AG04450 (cell line): ENCODE measurements around the gene MRPL27. TPM values are rescaled to one million over a fixed set of nuclear protein-coding genes. Genes with fewer than 3 reads are reported as not detected.

ENCODE experiments used
- CTCF ChIA-PET: fragments of 300-600, 350-600 bp; formaldehyde crosslinking; extraction: SDS; loops from one replicate; lab custom pipeline; 2022; ENCODE audit warnings: antibody characterized with exemption, inconsistent platforms; lab: Charles Lee
- POLR2A ChIA-PET: fragments of 350-600 bp; formaldehyde crosslinking; extraction: SDS; loops from one replicate; lab custom pipeline; 2021; ENCODE audit warnings: antibody characterized with exemption, inconsistent platforms; lab: Yijun Ruan, JAX
- DNase-seq: peaks from one replicate; pipeline ENCODE4 v3.0.0-alpha.2; 2011; ENCODE audit warnings: low read depth, low spot score
- H3K27ac ChIP-seq: one replicate; pipeline ENCODE4 v1.5.1; 2012; ENCODE audit warnings: low read depth, low read length, control low read depth
- H3K27me3 ChIP-seq: one replicate; pipeline ENCODE4 v1.6.0; 2012; ENCODE audit warnings: low read length; ENCODE audit not compliant: control insufficient read depth, insufficient read depth
- H3K4me3 ChIP-seq: 2 replicates; pipeline ENCODE4 v1.5.1; 2011; ENCODE audit warnings: mild to moderate bottlenecking, low read depth, low read length, control low read depth
- H3K9me3 ChIP-seq: 2 replicates; pipeline ENCODE4 v1.5.1; 2012; ENCODE audit warnings: low read length; ENCODE audit not compliant: control insufficient read depth, insufficient read depth
- polyA plus RNA-seq: library from polyadenylated mRNA; depleted of rRNA; stranded (reverse); fragments of >200 nt; gene quantifications from 2 replicates; pipeline ENCODE4 v1.2.3, GENCODE V29; 2011
- TF ChIP-seq, protein P1 (sequence below): IDR thresholded peaks from 2 replicates; pipeline ENCODE4 v1.5.1; 2011; ENCODE audit warnings: low read depth, low read length, control low read depth, inconsistent platforms

The MRPL27 gene
- polyA plus RNA-seq, 1 experiment: 106 TPM

GRCh38 chr17:50359005-50359699 is 13.8 kb downstream of the MRPL27 start:
- Histone ChIP-seq H3K27ac (no peak overlapping the region), H3K9me3 (no peaks in the 10 kb centered on the region; the same call in 1 of the 2 replicates), H3K27me3 (no peaks in the 10 kb centered on the region), H3K4me3 (no peak overlapping the region)
- TF ChIP-seq, protein P1, sequence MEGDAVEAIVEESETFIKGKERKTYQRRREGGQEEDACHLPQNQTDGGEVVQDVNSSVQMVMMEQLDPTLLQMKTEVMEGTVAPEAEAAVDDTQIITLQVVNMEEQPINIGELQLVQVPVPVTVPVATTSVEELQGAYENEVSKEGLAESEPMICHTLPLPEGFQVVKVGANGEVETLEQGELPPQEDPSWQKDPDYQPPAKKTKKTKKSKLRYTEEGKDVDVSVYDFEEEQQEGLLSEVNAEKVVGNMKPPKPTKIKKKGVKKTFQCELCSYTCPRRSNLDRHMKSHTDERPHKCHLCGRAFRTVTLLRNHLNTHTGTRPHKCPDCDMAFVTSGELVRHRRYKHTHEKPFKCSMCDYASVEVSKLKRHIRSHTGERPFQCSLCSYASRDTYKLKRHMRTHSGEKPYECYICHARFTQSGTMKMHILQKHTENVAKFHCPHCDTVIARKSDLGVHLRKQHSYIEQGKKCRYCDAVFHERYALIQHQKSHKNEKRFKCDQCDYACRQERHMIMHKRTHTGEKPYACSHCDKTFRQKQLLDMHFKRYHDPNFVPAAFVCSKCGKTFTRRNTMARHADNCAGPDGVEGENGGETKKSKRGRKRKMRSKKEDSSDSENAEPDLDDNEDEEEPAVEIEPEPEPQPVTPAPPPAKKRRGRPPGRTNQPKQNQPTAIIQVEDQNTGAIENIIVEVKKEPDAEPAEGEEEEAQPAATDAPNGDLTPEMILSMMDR: no peak
- ChIA-PET POLR2A (interaction anchor here (0.7 to 1.1 kb wide), 2 partner anchors 13 to 159 kb away, joined by 3 to 10 read pairs; no protein-coding TSS in a partner anchor), CTCF (no interaction called here)
- DNase-seq: no peak

DNA sequence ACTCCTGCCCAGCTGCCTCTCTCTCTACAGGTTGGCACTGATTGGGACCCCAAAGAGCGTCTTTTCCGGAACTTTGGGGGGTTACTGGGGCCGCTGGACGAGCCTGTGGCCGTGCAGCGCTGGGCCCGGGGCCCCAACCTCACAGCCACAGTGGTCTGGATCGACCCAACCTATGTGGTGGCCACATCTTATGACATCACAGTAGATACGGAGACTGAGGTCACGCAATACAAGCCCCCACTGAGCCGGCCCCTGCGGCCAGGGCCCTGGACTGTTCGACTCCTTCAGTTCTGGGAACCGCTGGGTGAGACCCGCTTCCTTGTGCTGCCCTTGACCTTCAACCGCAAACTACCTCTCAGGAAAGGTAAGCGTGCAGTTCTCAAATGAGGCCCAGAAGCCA is 14.8 kb downstream of the MRPL27 start:
- no peak overlapping the region for H3K27ac ChIP-seq
- no peaks in the 10 kb centered on the region for H3K27me3 ChIP-seq
- CTCF ChIA-PET: no interaction called here
- TF ChIP-seq, protein P1: no peak
- POLR2A ChIA-PET: no interaction called here
- no peak overlapping the region for H3K4me3 ChIP-seq
- no peak for DNase-seq
- H3K9me3 ChIP-seq: no peaks in the 10 kb centered on the region; the same call in 1 of the 2 replicates

DNA sequence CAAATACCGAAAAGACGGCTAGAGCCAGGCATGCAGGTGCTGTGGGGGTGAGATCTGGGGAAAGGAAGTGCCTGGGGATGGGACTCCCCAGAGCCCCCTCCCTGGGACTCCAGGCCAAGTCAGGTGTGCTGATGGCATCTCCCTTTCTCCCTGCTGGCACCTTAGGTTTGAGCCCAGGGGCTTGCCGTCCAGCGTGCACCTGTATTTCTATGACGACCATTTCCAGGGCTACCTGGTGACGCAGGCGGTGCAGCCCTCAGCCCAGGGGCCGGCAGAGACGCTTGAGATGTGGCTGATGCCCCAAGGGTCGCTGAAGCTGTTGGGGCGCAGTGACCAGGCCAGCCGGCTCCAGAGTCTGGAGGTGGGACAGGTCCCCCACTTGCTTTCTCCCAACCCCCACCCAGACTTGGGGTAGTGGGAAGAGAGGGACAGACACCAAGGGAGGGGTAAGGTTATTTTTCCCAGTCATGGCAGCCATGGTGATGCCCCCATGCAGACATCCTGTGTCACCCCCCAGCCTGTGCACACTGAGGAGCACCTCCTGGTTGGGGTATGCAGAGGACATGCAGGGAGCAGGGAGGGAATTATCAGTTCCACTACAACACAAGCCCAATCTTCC is 16.0 kb downstream of the MRPL27 start:
- no peaks in the 10 kb centered on the region; the same call in 1 of the 2 replicates for H3K9me3 ChIP-seq
- CTCF ChIA-PET: no interaction called here
- no peak overlapping the region for H3K27ac ChIP-seq
- POLR2A ChIA-PET: no interaction called here
- H3K27me3 ChIP-seq: no peaks in the 10 kb centered on the region
- H3K4me3 ChIP-seq: no peak overlapping the region
- DNase-seq: no peak
- TF ChIP-seq, protein P1: no peak

GRCh38 chr17:50356418-50356817 is 16.6 kb downstream of the MRPL27 start:
- Histone ChIP-seq H3K4me3 (no peak overlapping the region), H3K27me3 (no peaks in the 10 kb centered on the region), H3K27ac (no peak overlapping the region), H3K9me3 (no peaks in the 10 kb centered on the region; the same call in 1 of the 2 replicates)
- CTCF ChIA-PET: no interaction called here
- POLR2A ChIA-PET: no interaction called here
- TF ChIP-seq, protein P1: no peak
- no peak for DNase-seq

GRCh38 chr17:50355701-50356341 is 17.2 kb downstream of the MRPL27 start:
- ChIA-PET CTCF (no interaction called here), POLR2A (no interaction called here)
- no peak overlapping the region for H3K27ac ChIP-seq
- H3K4me3 ChIP-seq: no peak overlapping the region
- no peaks in the 10 kb centered on the region; the same call in 1 of the 2 replicates for H3K9me3 ChIP-seq
- H3K27me3 ChIP-seq: no peaks in the 10 kb centered on the region
- DNase-seq: no peak
- TF ChIP-seq, protein P1: no peak
